ENCODE results near the gene ESD. TPM values are rescaled to one million over a fixed set of nuclear protein-coding genes. Genes with fewer than 3 reads are reported as not detected.

The ESD gene
- total and polyA plus RNA-seq, 10 of the 15 experiments (the other 5 are each of a cell fraction or from before 2014, with no cell fraction given): 105 to 387 (median 195) TPM

DNA sequence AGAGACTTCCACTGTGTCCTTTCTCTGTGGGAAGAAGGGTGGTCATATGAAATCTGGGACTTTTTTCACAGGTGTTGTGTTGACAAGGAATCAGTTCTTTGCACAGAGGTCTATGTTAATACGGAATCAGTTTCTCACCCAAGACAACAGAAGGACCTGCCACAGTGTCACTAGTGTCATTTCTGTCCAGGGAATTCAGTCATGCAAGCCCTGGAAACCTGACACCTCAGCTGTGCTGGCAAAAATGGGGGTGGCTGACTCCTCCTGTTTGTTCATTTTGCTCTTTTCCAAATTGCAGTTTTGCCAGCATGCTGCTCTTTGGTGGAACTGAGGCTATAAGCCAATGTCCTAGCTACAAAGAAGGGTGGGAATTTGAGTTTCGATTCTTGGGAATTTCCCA lies 49.8 kb upstream of the ESD start:
- Histone ChIP-seq H2AFZ (ENCODE audit: control insufficient read depth, low read depth, low read length) (no peak overlapping the region), H3K27ac (ENCODE audit: control insufficient read depth, insufficient read depth) (no peak overlapping the region), H3K4me3 (no peak overlapping the region), H3K27me3 (replicated peaks in 1 of 2; ENCODE audit: control insufficient read depth in 2 of 2, insufficient read depth in 2 of 2, low read length in 1 of 2) (no peaks in the 10 kb centered on the region), H3K4me2 (ENCODE audit: control insufficient read depth, insufficient read depth) (no peak overlapping the region), H3K9me3 (replicated peaks; ENCODE audit: control insufficient read depth, insufficient read depth, low read length) (no peaks in the 10 kb centered on the region), H3K36me3 (ENCODE audit: control insufficient read depth in 2 of 2, insufficient read depth in 2 of 2, low read length in 1 of 2) (no peaks in the 10 kb centered on the region), H4K20me1 (ENCODE audit: control insufficient read depth, insufficient read depth) (no peaks in the 10 kb centered on the region), H3K9ac (ENCODE audit: control insufficient read depth, insufficient read depth, low read length) (no peak overlapping the region), H3K4me1 (ENCODE audit: control insufficient read depth, insufficient read depth, low read length) (peaks cover 15% of the 10 kb centered on the region), H3K79me2 (ENCODE audit: control insufficient read depth, insufficient read depth, low read length) (no peaks in the 10 kb centered on the region)
- ChIA-PET RAD21 (ENCODE audit: unreplicated experiment) (no interaction called here), SMC1A (ENCODE audit: uncharacterized antibody, unreplicated experiment) (no interaction called here), POLR2A (no interaction called here), CTCF (interaction anchor here (1.2 kb wide), 1 partner anchor 12 kb away, joined by 5 read pairs; no protein-coding TSS in a partner anchor)
- intact Hi-C loops (cut with micrococcal nuclease; ENCODE audit: unreplicated experiment): no loop called here
- TF ChIP-seq NBN (IDR thresholded peaks at IDR 0.05) (no peak), CEBPB (IDR thresholded peaks at IDR 0.05; ENCODE audit: borderline replicate concordance in 1 of 2, low read depth in 2 of 2, low read length in 2 of 2) (no peak), IKZF2 (IDR thresholded peaks at IDR 0.05) (no peak), SREBF2 (IDR thresholded peaks at IDR 0.05; ENCODE audit: low read length) (no peak), ZNF207 (IDR thresholded peaks at IDR 0.05; ENCODE audit: borderline replicate concordance) (no peak), IKZF1 (conservative IDR thresholded peaks at IDR 0.05) (no peak), NR2F1 (conservative IDR thresholded peaks at IDR 0.05) (no peak)
- TF ChIP-seq, protein P1, sequence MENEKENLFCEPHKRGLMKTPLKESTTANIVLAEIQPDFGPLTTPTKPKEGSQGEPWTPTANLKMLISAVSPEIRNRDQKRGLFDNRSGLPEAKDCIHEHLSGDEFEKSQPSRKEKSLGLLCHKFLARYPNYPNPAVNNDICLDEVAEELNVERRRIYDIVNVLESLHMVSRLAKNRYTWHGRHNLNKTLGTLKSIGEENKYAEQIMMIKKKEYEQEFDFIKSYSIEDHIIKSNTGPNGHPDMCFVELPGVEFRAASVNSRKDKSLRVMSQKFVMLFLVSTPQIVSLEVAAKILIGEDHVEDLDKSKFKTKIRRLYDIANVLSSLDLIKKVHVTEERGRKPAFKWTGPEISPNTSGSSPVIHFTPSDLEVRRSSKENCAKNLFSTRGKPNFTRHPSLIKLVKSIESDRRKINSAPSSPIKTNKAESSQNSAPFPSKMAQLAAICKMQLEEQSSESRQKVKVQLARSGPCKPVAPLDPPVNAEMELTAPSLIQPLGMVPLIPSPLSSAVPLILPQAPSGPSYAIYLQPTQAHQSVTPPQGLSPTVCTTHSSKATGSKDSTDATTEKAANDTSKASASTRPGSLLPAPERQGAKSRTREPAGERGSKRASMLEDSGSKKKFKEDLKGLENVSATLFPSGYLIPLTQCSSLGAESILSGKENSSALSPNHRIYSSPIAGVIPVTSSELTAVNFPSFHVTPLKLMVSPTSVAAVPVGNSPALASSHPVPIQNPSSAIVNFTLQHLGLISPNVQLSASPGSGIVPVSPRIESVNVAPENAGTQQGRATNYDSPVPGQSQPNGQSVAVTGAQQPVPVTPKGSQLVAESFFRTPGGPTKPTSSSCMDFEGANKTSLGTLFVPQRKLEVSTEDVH (IDR thresholded peaks at IDR 0.05; ENCODE audit: low read depth, partially characterized antibody): no peak
- TF ChIP-seq, protein P2, sequence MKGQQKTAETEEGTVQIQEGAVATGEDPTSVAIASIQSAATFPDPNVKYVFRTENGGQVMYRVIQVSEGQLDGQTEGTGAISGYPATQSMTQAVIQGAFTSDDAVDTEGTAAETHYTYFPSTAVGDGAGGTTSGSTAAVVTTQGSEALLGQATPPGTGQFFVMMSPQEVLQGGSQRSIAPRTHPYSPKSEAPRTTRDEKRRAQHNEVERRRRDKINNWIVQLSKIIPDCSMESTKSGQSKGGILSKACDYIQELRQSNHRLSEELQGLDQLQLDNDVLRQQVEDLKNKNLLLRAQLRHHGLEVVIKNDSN (IDR thresholded peaks at IDR 0.05; ENCODE audit: borderline replicate concordance, extremely low read length, insufficient read depth, low read depth, low read length): no peak
- DNase-seq (ENCODE audit: low read depth, low spot score) (no peak), ATAC-seq (no peak), FAIRE-seq (peak; percentile 54)
- in situ Hi-C loops (cut with MboI): no loop called here
- 0% methylated on average over 2 of the region's 2 CpGs for WGBS (ENCODE audit: insufficient coverage, insufficient replicate concordance, low lambda C conversion rate, missing lambda C conversion rate)
- no TSS peak for BruUV-seq (replicated peaks)
